Colonic mucosa (tissue), 4 donors: ENCODE data around the gene FAM20A. TPM values are rescaled to one million over a fixed set of nuclear protein-coding genes. Genes with fewer than 3 reads are reported as not detected.

ENCODE experiments used
- DNase-seq: peaks from one replicate; pipeline ENCODE4 v3.0.0-alpha.2; 2020
- H3K27ac ChIP-seq: fragments of 200-600 bp; one replicate; pipeline ENCODE4 v1.8.0; 2021
- H3K27me3 ChIP-seq: fragments of 200-600 bp; one replicate; pipeline ENCODE4 v1.8.0; 2021
- H3K36me3 ChIP-seq: fragments of 200-600 bp; one replicate; pipeline ENCODE4 v1.8.0; 2021
- H3K4me1 ChIP-seq: fragments of 200-600 bp; one replicate; pipeline ENCODE4 v1.8.0; 2021; ENCODE audit warnings: mild to moderate bottlenecking
- H3K4me3 ChIP-seq: fragments of 200-600 bp; one replicate; pipeline ENCODE4 v1.8.0; 2021
- H3K9ac ChIP-seq, 2 donors: one replicate each; pipeline ENCODE4 v1.7.0; 2013; ENCODE audit warnings: control low read depth in 2 of 2, low read depth in 2 of 2, low read length in 2 of 2
- H3K9me3 ChIP-seq: fragments of 200-600 bp; one replicate; pipeline ENCODE4 v1.8.0; 2021
- intact Hi-C: fragments of 100-400 bp; cut with DNase I; formaldehyde crosslinking; loops from one replicate; pipeline ENCODE4 v1.14.1; 2022
- total RNA-seq, 2 donors: library from RNA; stranded (reverse); fragmentation: NEBNext Ultra II Directional in 1 of 2; extraction: Animal tissue kit (Norgen Biotek cat#: 25700) in 1 of 2; gene quantifications; one replicate each; pipeline ENCODE4 v1.2.1, GENCODE V29; 2021
- TF ChIP-seq, protein P1 (sequence below): fragments of 200-600 bp; IDR thresholded peaks from one replicate; pipeline ENCODE4 v1.8.0; 2022; ENCODE audit warnings: antibody characterized with exemption, mild to moderate bottlenecking
- donor health status: healthy.
- donor health status: DM: no; HTN: no; CAD: no.
- donor health status: DM: no; HTN: no; CAD: no.

The FAM20A gene
- total RNA-seq, 2 donors from 2014 or later: 0.72 to 4.1 TPM

GRCh38 chr17:68565661-68566441 is 35.3 kb downstream of the FAM20A start:
- H3K9me3 ChIP-seq: no peaks in the 10 kb centered on the region
- TF ChIP-seq, protein P1, sequence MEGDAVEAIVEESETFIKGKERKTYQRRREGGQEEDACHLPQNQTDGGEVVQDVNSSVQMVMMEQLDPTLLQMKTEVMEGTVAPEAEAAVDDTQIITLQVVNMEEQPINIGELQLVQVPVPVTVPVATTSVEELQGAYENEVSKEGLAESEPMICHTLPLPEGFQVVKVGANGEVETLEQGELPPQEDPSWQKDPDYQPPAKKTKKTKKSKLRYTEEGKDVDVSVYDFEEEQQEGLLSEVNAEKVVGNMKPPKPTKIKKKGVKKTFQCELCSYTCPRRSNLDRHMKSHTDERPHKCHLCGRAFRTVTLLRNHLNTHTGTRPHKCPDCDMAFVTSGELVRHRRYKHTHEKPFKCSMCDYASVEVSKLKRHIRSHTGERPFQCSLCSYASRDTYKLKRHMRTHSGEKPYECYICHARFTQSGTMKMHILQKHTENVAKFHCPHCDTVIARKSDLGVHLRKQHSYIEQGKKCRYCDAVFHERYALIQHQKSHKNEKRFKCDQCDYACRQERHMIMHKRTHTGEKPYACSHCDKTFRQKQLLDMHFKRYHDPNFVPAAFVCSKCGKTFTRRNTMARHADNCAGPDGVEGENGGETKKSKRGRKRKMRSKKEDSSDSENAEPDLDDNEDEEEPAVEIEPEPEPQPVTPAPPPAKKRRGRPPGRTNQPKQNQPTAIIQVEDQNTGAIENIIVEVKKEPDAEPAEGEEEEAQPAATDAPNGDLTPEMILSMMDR: no peak
- H3K9ac ChIP-seq: no peak overlapping the region
- no peak overlapping the region for H3K27ac ChIP-seq
- no peaks in the 10 kb centered on the region for H3K27me3 ChIP-seq
- intact Hi-C loops: no loop called here
- no peak for DNase-seq
- no peaks in the 10 kb centered on the region for H3K36me3 ChIP-seq
- no peak overlapping the region for H3K4me3 ChIP-seq
- no peaks in the 10 kb centered on the region for H3K4me1 ChIP-seq

GRCh38 chr17:68564415-68565111 is 36.6 kb downstream of the FAM20A start:
- Histone ChIP-seq H3K9me3 (no peaks in the 10 kb centered on the region), H3K36me3 (no peaks in the 10 kb centered on the region), H3K4me3 (no peak overlapping the region), H3K27ac (no peak overlapping the region), H3K4me1 (no peaks in the 10 kb centered on the region), H3K9ac (no peak overlapping the region), H3K27me3 (no peaks in the 10 kb centered on the region)
- no peak for DNase-seq
- TF ChIP-seq, protein P1: no peak
- intact Hi-C loops: no loop called here

GRCh38 chr17:68562736-68563135 is 38.4 kb downstream of the FAM20A start:
- no peak for DNase-seq
- intact Hi-C loops: no loop called here
- TF ChIP-seq, protein P1: no peak
- H3K4me1 ChIP-seq: no peaks in the 10 kb centered on the region
- H3K27ac ChIP-seq: no peak overlapping the region
- H3K36me3 ChIP-seq: no peaks in the 10 kb centered on the region
- no peak overlapping the region for H3K9ac ChIP-seq
- H3K4me3 ChIP-seq: no peak overlapping the region
- no peaks in the 10 kb centered on the region for H3K9me3 ChIP-seq
- no peaks in the 10 kb centered on the region for H3K27me3 ChIP-seq

DNA sequence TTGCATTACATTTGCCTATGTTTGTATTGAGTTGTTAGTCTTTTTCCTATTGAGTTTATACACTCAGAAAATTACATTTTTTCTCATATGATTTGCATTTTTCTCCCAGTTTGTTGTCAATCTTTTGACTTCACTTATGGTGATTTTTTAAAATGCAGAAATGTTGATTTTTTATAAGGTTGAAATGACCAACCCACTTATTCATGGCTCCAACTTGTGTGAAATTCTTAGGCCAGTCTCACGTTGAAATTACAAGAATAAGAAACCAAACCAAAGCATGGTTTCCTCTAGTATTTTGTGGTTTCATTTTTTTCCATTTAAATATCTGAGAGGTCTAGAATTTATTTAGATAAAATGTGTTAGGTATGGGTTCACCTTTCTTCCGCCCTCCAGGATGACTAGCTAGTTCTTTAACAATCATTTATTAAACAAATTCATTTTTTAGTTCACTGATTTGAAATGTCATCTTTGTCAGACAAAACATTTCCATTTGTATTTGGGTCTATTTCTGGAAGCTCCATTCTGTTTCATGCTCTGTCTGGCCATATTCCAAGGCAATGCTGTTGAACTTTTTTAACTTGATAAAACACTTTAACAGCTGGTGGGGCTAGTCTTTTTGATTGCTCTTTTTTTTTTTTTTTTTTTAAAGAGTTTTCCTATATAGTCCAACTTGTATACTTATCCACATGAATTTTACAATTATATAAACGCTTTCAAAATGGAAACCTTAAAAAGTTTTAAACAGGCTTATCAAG is 40.0 kb downstream of the FAM20A start:
- TF ChIP-seq, protein P1: no peak
- Histone ChIP-seq H3K9ac (no peak overlapping the region), H3K36me3 (no peaks in the 10 kb centered on the region), H3K9me3 (no peaks in the 10 kb centered on the region), H3K27me3 (no peaks in the 10 kb centered on the region), H3K4me3 (no peak overlapping the region), H3K4me1 (no peaks in the 10 kb centered on the region), H3K27ac (no peak overlapping the region)
- intact Hi-C loops: no loop called here
- DNase-seq: no peak

GRCh38 chr17:68559316-68559715 is 41.9 kb downstream of the FAM20A start:
- TF ChIP-seq, protein P1: no peak
- DNase-seq: no peak
- no peak overlapping the region for H3K9ac ChIP-seq
- H3K27ac ChIP-seq: no peak overlapping the region
- no peaks in the 10 kb centered on the region for H3K9me3 ChIP-seq
- H3K36me3 ChIP-seq: no peaks in the 10 kb centered on the region
- H3K27me3 ChIP-seq: no peaks in the 10 kb centered on the region
- intact Hi-C loops: no loop called here
- H3K4me3 ChIP-seq: no peak overlapping the region
- H3K4me1 ChIP-seq: no peaks in the 10 kb centered on the region
